BE2C (cell line): ENCODE measurements around the gene USP37.

Experiments used
- DNase-seq: peaks from one replicate; pipeline ENCODE4 v3.0.0-alpha.2; 2020
- H3K27me3 ChIP-seq: fragments of 250-450 bp; sonication (Bioruptor Pico); 2 replicates; pipeline ENCODE4 v1.5.1; 2020; ENCODE audit warnings: mild to moderate bottlenecking
- H3K36me3 ChIP-seq: fragments of 250-450 bp; sonication (Bioruptor Pico); 2 replicates; pipeline ENCODE4 v1.5.1; 2020; ENCODE audit warnings: mild to moderate bottlenecking
- H3K4me1 ChIP-seq: fragments of 250-450 bp; sonication (Bioruptor Pico); 2 replicates; pipeline ENCODE4 v1.5.1; 2020
- H3K4me3 ChIP-seq: 2 replicates; pipeline ENCODE4 v1.5.1; 2011; ENCODE audit warnings: low read depth, low read length
- H3K9me3 ChIP-seq: fragments of 250-450 bp; sonication (Bioruptor Pico); 2 replicates; pipeline ENCODE4 v1.5.1; 2020
- TF ChIP-seq, protein P1 (sequence below): IDR thresholded peaks from 2 replicates; pipeline ENCODE4 v1.5.1; 2012; ENCODE audit warnings: mild to moderate bottlenecking, low read depth, low read length

Gene USP37

DNA sequence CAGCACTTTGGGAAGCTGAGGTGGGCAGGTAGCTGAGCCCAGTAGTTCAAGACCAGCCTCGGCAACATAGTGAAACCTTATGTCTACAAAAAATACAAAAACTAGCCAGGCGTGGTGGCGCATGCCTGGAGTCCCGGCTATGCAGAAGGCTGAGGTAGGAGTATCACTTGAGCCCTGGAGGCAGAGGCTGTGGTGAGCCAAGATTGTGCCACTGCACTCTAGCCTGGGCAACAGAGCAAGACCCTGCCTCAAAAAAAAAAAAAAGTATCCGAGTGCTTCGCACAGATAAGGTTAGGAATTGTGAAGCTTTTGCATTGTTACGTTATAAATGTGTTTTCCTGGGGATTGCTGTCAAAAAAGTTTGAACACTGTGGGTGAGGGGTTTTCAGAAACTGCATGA is 164.3 kb downstream of the USP37 start:
- DNase-seq, result no peak
- Histone ChIP-seq H3K9me3 (no peaks in the 10 kb centered on the region), H3K36me3 (peaks cover 20% of the 10 kb centered on the region), H3K27me3 (peaks cover 4% of the 10 kb centered on the region), H3K4me1 (peaks cover 2% of the 10 kb centered on the region; the same call in 1 of the 2 replicates), H3K4me3 (no peak overlapping the region)
- TF ChIP-seq, protein P1, sequence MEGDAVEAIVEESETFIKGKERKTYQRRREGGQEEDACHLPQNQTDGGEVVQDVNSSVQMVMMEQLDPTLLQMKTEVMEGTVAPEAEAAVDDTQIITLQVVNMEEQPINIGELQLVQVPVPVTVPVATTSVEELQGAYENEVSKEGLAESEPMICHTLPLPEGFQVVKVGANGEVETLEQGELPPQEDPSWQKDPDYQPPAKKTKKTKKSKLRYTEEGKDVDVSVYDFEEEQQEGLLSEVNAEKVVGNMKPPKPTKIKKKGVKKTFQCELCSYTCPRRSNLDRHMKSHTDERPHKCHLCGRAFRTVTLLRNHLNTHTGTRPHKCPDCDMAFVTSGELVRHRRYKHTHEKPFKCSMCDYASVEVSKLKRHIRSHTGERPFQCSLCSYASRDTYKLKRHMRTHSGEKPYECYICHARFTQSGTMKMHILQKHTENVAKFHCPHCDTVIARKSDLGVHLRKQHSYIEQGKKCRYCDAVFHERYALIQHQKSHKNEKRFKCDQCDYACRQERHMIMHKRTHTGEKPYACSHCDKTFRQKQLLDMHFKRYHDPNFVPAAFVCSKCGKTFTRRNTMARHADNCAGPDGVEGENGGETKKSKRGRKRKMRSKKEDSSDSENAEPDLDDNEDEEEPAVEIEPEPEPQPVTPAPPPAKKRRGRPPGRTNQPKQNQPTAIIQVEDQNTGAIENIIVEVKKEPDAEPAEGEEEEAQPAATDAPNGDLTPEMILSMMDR, result no peak

DNA sequence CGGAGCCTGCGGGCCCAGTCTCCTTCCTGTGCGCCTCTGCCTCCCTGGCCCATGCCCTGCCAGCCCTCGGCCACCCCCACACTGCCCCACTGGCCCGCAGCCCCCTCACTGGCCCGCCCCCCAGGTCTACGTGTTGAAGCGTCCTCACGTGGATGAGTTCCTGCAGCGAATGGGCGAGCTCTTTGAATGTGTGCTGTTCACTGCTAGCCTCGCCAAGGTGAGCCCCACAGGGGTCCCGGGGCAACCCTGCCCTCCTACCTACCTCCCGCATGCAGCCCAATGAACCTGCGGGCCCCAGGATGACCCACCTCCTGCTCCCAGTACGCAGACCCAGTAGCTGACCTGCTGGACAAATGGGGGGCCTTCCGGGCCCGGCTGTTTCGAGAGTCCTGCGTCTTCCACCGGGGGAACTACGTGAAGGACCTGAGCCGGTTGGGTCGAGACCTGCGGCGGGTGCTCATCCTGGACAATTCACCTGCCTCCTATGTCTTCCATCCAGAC is 165.2 kb downstream of the USP37 start:
- Histone ChIP-seq H3K4me3 (no peak overlapping the region), H3K4me1 (peaks cover 3% of the 10 kb centered on the region), H3K36me3 (peaks cover 20% of the 10 kb centered on the region), H3K9me3 (no peaks in the 10 kb centered on the region), H3K27me3 (peaks cover 12% of the 10 kb centered on the region)
- TF ChIP-seq, protein P1, result no peak
- DNase-seq, result no peak

DNA sequence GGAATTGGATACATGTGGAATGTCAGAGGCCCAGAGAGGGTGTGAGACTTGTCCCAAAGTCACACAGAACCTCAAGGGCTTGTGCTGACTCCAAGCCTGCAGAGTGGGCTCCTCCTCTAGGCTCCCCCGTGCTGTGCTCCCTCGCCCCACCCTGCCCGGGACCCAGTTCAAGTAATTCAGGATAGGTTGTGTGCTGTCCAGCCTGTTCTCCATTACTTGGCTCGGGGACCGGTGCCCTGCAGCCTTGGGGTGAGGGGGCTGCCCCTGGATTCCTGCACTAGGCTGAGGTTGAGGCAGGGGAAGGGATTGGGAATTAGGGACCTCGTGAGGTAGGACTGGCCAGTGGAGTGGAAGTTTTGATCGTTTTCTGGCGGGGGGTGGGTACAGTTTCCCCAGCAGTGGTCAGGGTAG is 165.7 kb downstream of the USP37 start:
- Histone ChIP-seq H3K4me1 (peaks cover 8% of the 10 kb centered on the region), H3K36me3 (peaks cover 20% of the 10 kb centered on the region), H3K9me3 (no peaks in the 10 kb centered on the region), H3K4me3 (no peak overlapping the region), H3K27me3 (peaks cover 17% of the 10 kb centered on the region)
- TF ChIP-seq, protein P1, result no peak
- DNase-seq, result no peak

DNA sequence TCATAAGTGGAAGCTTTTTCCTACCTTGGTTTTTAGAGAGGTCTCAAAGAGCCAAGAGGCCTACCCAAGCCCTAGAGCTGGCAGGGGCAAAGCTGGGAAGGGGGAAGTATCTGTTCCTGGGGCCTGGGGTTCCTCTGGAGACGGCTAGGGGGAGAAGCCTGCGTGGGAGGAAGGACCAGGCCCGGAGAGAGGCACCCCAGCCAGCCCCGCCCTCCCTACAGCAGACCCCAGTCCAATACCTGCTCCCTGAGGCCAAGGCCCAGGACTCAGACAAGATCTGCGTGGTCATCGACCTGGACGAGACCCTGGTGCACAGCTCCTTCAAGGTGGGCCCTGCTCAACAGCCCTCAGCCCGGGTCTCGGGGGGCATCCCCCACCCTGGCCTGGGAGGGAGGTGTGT is 166.3 kb downstream of the USP37 start:
- no peak for DNase-seq
- H3K9me3 ChIP-seq, result no peaks in the 10 kb centered on the region
- H3K4me3 ChIP-seq, result no peak overlapping the region
- H3K4me1 ChIP-seq, result peaks cover 10% of the 10 kb centered on the region
- TF ChIP-seq, protein P1, result no peak
- H3K27me3 ChIP-seq, result peaks cover 23% of the 10 kb centered on the region
- peaks cover 20% of the 10 kb centered on the region for H3K36me3 ChIP-seq

DNA sequence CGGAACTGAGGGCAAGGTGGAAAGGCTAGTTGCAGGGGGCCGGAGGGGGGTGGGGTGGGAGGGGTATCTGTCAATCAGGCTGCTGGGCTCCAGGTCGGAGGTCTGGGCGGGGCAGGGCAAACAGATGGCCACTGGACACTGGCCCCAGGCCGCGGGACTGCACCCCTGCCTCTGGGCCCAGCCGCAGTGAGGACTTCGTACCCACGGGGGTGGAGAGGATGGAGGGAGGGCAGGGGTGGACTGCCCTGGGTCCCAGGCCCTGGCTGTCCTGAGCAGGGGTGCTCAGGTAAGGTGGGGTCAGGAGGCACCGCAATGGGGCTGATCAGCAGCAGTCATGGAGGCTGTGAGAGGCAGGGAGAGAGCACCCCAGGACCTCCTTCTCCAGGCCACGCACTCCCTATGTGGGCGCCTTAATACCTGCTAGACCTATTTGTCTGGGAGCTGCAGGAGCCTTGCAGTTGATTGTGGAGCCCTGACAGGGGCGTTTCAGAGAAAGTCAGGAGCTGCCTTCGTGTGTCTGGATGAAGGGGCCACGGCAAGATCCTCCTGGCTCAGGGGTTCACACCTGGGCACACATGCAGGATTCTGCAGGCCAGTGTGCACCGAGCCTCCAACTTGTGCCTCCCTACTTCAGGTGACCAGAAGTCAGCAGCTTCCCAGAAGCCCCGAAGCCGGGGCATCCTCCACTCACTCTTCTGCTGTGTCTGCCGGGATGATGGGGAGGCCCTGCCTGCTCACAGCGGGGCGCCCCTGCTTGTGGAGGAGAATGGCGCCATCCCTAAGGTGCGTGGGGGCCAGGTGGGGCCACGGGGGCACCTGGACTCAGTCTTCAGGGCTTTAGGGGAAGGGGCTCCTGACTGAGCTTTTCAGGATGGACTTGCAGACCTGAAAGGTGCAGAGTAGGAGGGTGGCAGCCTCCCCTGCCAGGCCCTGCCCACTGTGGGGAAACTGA is 166.9 kb downstream of the USP37 start:
- Histone ChIP-seq H3K36me3 (peaks cover 20% of the 10 kb centered on the region), H3K9me3 (no peaks in the 10 kb centered on the region), H3K4me3 (peak overlapping the region; percentile 85), H3K27me3 (peaks cover 28% of the 10 kb centered on the region), H3K4me1 (peaks cover 15% of the 10 kb centered on the region)
- TF ChIP-seq, protein P1, result no peak
- no peak for DNase-seq
